T-helper 2 cell treated with Interferon-gamma antibody and Interleukin-4, amounts not matched to agents 5 μg/mL and 100 μg/mL, for 36 hours (primary cell): ENCODE results near the gene SPDYC.
"Not testable (repeated sequence)": the region's sequence is repeated elsewhere in the genome, so short reads cannot be mapped to it uniquely, and the experiment has no call there.

Source experiments
- DNase-seq: peaks from one replicate; pipeline ENCODE4 v3.0.0; 2021; ENCODE audit warnings: low spot score
- H3K27ac Mint-ChIP-seq: one replicate; pipeline ENCODE4 v1.8.0; 2021; ENCODE audit warnings: mild to moderate bottlenecking, mixed read lengths
- H3K27me3 Mint-ChIP-seq: one replicate; pipeline ENCODE4 v1.8.0; 2021; ENCODE audit warnings: low read depth, mixed read lengths
- H3K36me3 Mint-ChIP-seq: one replicate; pipeline ENCODE4 v1.8.0; 2021; ENCODE audit warnings: low read depth, mixed read lengths
- H3K4me1 Mint-ChIP-seq: one replicate; pipeline ENCODE4 v1.8.0; 2021; ENCODE audit warnings: low read depth, mixed read lengths
- H3K4me3 Mint-ChIP-seq: one replicate; pipeline ENCODE4 v1.8.0; 2022; ENCODE audit warnings: mild to moderate bottlenecking, moderate library complexity, mixed read lengths
- H3K9me3 Mint-ChIP-seq: one replicate; pipeline ENCODE4 v1.8.0; 2021; ENCODE audit warnings: mixed read lengths

SPDYC gene

DNA sequence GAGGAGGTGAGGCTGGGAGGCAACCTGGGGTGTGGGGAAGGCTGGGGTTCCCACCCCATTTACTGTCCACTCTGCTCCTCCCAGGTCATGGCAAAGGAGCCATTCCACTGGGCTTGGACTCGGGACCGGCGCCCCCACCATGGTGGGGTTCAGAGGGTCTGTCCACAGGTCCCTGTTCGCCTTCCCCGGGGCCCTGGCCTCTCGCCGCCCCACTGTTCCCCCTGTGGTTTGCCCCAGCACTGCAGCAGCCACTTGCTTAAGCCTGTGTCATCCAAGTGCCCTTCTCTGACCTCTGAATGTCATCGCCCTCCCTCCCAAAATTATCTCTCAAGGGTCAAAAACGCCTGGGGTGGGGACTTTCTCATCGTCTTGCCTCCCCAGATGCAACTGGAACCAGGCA, 2.6 kb downstream of the SPDYC start:
- no peaks in the 10 kb centered on the region for H3K27me3 Mint-ChIP-seq
- no peak overlapping the region for H3K4me3 Mint-ChIP-seq
- no peak overlapping the region for H3K27ac Mint-ChIP-seq
- H3K4me1 Mint-ChIP-seq, result peaks cover 11% of the 10 kb centered on the region
- no peaks in the 10 kb centered on the region for H3K9me3 Mint-ChIP-seq
- H3K36me3 Mint-ChIP-seq, result no peaks in the 10 kb centered on the region
- DNase-seq, result no peak

DNA sequence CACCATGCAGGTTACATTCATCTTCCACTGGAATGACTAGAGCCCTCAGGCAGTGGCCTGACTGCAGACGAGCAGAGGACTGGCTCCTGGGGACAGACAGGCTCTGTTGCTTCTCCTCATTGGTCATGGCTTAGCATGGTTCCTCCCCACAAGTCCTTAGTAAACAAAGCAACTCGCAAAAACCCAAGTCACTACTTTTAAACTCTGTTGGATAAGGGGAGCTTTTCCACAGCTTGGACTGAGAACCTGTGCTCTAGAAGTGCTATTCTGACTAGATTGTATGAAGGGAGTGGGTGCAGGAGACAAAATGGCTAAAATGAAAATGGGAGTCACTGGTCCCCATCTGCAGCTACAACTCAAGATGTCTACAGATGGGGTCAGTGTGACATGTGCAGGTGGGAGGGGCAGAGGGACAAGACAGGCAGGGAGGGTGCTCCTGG, 4.6 kb downstream of the SPDYC start:
- H3K36me3 Mint-ChIP-seq, DNase-seq, H3K27ac Mint-ChIP-seq, H3K9me3 Mint-ChIP-seq, H3K4me3 Mint-ChIP-seq, H3K27me3 Mint-ChIP-seq, H3K4me1 Mint-ChIP-seq: not testable (repeated sequence)

DNA sequence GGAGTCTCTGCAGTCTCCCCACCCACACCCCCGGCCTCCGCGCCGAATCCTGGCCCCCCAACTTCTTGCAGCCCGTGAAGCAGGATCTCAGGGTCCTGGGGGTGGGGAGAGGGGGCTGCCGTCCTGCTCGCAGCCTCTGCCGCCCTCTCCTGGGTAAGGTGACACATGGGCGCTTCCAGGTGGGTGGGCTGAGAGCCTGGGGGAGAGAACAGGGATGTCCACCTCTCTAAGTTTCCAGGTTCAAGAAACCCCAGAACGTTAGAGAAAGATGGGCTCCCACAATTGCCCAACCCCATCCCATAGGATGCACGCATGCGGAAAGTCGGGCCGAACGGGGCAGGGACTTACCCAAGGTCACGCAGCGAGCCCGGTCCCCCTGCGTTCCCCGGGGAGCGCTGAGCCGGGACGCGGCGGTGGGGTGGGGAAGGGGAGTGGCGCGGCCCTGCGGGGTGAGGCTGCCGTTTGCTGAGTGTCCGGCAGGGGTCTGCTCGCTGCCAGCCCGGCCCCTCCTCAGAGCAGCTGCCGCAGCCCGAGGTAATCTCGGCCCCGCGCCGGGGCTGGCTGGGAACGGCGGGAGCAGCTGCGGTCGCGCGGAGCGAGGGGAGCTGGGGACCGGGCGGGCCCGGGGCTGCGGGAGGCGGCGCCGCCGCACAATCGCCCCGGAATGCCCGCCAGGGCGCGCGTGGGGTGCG, 11.0 kb downstream of the SPDYC start:
- no peaks in the 10 kb centered on the region for H3K9me3 Mint-ChIP-seq
- DNase-seq, result peak; percentile 55
- H3K4me3 Mint-ChIP-seq, result peak overlapping the region; percentile 90
- peak overlapping the region; percentile 62 for H3K27ac Mint-ChIP-seq
- H3K27me3 Mint-ChIP-seq, result peaks cover 6% of the 10 kb centered on the region
- H3K36me3 Mint-ChIP-seq, result peaks cover 16% of the 10 kb centered on the region
- peaks cover 9% of the 10 kb centered on the region for H3K4me1 Mint-ChIP-seq

DNA sequence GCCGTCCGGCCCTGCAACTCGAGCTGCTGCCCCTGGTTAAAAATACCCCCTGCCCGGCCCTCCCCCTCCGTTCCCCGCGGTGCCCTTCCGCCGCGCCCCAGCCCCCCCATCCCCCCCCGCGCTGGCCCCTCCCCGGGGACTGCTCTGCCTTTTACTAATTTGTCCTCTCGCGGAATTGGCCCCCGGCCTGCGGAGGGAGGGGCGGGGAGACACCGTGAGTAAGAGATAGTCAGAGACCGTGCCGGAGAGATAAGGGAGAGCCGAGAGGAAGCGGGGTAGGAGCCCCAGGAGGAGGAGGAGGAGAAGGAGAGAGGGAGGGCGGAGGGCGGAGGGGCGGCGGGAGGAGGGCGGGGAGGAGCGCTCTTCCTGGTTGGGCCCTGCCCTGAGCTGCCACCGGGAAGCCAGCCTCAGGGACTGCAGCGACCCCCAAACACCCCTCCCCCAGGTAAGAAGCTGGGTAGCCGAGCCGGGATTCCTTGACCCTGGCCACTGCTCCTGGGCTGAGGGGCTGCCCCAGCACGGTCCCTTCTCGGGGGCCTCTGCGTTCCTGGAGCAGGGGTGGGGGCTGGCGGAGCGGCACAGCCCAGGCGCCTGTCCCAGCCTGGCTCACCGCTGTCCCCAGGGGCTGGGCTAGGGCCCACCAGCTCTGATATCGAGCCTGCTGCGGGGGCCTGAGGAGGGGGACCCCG, 11.7 kb downstream of the SPDYC start, which contains the start of gene CAPN1:
CAPN1 (plus strand) TSS at position 360 of the 689 bp plus-strand sequence. CDS start 774 bp downstream, outside the sequence.
- peak; percentile 88 for DNase-seq
- Mint-ChIP-seq H3K27ac (peak within 1 kb of the TSS; percentile 93), H3K4me3 (peak within 1 kb of the TSS; percentile 94), H3K36me3 (peaks cover 21% of the 10 kb centered on the region), H3K9me3 (no peaks in the 10 kb centered on the region), H3K4me1 (peaks cover 9% of the 10 kb centered on the region), H3K27me3 (peaks cover 6% of the 10 kb centered on the region)

DNA sequence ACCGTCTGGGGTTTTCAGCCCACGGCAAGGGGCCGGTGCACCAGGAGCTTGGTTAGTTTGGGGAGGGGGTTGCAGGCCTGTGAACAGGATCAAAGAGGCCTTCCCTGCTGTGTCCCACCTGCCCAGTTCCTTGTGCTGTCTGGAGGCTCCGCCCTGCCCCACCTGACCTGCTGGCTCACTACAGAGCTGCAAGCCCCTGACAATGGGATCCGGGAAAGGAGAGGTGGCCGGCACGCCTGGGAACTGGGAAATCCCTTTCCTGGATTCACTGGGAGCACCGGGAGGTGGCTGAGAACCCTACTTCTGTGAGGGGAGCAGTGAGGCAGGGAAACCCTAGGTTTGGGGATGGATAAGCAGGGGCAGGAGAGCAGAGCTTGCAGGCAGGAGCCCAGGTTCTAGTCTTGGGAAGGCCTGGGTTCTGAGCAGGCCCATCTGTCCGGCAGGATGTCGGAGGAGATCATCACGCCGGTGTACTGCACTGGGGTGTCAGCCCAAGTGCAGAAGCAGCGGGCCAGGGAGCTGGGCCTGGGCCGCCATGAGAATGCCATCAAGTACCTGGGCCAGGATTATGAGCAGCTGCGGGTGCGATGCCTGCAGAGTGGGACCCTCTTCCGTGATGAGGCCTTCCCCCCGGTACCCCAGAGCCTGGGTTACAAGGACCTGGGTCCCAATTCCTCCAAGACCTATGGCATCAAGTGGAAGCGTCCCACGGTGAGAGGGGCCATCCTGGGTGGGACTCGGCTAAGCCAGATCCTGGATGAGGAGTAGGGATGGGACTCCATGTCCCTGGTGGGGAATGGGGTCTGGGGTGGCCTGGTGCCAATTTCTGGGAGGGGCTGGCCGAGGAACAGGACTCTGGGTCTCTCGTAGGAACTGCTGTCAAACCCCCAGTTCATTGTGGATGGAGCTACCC, 12.5 kb downstream of the SPDYC start:
- Mint-ChIP-seq H3K27me3 (peaks cover 6% of the 10 kb centered on the region), H3K4me3 (peak overlapping the region; percentile 94), H3K4me1 (peaks cover 9% of the 10 kb centered on the region), H3K36me3 (peaks cover 28% of the 10 kb centered on the region), H3K9me3 (no peaks in the 10 kb centered on the region), H3K27ac (peak overlapping the region; percentile 65)
- DNase-seq, result no peak

DNA sequence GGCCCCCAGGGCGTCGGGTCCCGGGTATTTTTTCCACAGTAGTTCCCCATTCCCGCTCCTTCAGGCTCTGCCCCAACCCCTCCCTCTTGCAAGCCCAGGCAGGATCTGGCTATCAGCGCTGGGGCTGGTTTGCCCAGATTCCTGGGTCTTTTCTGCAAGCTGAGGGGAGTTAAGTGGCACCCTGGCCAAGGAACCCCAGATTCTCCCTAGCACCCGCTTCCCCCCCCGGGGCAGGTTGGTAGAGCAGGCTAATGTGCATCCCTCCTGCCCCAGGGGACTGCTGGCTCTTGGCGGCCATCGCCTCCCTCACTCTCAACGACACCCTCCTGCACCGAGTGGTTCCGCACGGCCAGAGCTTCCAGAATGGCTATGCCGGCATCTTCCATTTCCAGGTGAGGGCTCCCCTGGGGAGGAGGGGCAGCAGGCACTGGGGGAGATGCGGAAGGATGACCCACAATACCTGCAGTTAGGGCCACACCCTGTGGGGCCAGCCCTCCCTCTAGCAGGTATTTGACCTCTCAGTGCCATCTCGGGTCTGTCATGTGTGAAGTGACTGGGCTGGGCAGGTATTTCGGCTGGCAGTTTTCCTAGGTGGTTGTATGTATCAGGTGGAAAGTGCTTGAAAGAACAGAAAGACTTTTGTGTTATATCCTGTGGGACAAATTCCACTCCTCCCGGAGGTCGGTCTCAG, 13.3 kb downstream of the SPDYC start:
- DNase-seq, result no peak
- Mint-ChIP-seq H3K4me1 (peaks cover 9% of the 10 kb centered on the region), H3K9me3 (no peaks in the 10 kb centered on the region), H3K36me3 (peaks cover 28% of the 10 kb centered on the region), H3K4me3 (peak overlapping the region; percentile 94), H3K27me3 (peaks cover 6% of the 10 kb centered on the region), H3K27ac (no peak overlapping the region)

DNA sequence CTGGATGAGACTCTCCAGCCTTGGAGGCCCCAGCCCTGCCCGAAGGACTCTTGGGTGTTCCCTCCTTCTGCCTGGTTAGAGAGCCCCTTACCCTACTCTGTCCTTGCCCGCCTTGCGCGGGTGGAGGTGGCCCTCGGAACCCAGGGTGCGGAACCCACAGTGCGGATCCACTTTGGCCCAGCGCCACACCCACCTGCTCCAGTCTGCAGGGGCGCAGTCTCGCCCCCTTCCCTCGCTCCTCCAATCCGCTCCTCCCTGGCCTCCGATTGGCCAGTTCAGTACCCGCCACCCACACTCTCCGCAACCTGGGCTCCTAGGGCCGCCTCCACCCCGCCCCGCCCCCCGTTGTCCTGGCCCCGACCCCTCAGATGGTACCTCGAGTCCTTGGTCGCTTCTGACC, 14.1 kb downstream of the SPDYC start:
- DNase-seq, result no peak
- Mint-ChIP-seq H3K36me3 (peaks cover 31% of the 10 kb centered on the region), H3K27me3 (peaks cover 2% of the 10 kb centered on the region), H3K4me1 (peaks cover 9% of the 10 kb centered on the region), H3K27ac (no peak overlapping the region), H3K4me3 (peak overlapping the region; percentile 94), H3K9me3 (no peaks in the 10 kb centered on the region)

DNA sequence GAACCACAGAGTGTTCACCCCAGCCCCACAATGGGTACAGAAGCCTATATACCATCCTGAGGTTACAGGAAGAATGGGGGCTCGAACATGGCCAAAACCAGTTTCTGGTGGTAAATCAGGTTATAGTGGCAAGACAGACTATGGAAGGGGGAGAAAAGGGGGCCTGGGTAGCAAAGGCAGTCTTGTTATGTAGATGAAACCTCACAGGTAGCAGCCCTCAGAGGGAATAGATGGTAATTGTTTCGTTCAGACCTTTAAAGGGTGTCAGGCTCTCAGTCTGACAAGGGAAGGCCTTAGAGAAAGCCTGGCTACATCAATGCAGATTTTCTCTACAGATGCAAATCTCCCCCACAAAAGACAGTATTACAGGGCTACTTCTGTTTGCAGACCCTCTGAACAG, 15.1 kb downstream of the SPDYC start:
- Mint-ChIP-seq H3K27ac (no peak overlapping the region), H3K9me3 (no peaks in the 10 kb centered on the region), H3K4me3 (no peak overlapping the region), H3K36me3 (peaks cover 41% of the 10 kb centered on the region), H3K27me3 (no peaks in the 10 kb centered on the region), H3K4me1 (peaks cover 9% of the 10 kb centered on the region)
- DNase-seq, result no peak

DNA sequence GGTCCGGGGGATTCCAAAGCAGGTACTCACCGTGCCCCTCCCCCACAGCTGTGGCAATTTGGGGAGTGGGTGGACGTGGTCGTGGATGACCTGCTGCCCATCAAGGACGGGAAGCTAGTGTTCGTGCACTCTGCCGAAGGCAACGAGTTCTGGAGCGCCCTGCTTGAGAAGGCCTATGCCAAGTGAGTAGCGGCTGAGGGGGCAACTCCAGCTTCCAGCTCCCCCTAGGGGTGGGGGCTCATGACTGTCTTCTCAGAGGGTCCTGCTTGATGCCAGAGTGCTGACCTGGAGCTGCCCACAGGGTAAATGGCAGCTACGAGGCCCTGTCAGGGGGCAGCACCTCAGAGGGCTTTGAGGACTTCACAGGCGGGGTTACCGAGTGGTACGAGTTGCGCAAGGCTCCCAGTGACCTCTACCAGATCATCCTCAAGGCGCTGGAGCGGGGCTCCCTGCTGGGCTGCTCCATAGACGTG, 15.9 kb downstream of the SPDYC start:
- Mint-ChIP-seq H3K36me3 (peaks cover 46% of the 10 kb centered on the region), H3K9me3 (no peaks in the 10 kb centered on the region), H3K4me1 (peaks cover 9% of the 10 kb centered on the region), H3K27ac (no peak overlapping the region), H3K4me3 (no peak overlapping the region), H3K27me3 (no peaks in the 10 kb centered on the region)
- DNase-seq, result no peak

DNA sequence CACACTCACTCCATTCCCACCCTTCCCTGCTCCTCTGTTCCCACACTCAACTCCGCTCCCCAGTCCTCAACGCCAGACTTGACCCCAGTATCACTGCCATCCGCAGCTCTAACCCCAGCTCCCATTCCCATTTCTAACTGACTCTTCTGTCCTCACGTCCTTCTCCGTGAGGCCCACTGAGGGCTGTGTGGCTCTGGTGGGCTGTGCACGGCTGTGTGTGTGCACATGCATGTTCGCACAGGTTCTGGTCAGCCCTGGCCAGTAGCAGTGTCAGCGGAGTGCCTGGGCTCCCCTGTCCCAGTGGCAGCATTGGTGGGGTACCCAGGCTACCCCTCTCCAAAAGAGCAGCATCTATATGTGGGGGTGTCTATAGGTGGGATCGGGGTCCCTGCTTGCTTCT, 16.7 kb downstream of the SPDYC start:
- H3K4me1 Mint-ChIP-seq, result peaks cover 9% of the 10 kb centered on the region
- H3K4me3 Mint-ChIP-seq, result no peak overlapping the region
- H3K36me3 Mint-ChIP-seq, result peaks cover 46% of the 10 kb centered on the region
- no peak overlapping the region for H3K27ac Mint-ChIP-seq
- no peaks in the 10 kb centered on the region for H3K27me3 Mint-ChIP-seq
- H3K9me3 Mint-ChIP-seq, result no peaks in the 10 kb centered on the region
- no peak for DNase-seq

DNA sequence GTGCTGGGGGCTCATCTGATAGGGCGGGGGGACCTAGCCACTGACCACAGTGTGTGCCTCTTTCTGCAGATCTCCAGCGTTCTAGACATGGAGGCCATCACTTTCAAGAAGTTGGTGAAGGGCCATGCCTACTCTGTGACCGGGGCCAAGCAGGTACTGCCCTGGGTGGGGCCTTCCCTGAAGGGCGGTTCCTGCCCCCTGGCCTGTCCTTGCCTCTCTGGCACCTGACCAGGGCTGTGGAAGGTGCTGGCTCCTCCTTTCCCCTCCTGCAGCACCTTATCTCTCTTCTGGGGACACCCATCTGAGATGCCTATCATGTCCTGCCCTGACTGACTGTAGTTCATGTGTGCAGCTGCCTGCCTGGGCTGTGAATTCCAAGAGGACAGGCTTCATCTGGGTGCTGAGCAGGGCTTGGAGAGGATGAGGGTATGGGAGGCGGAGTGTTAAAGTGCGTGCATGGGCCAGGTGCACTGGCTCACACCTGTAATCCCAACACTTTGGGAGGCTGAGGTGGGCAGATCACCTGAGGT, 17.2 kb downstream of the SPDYC start:
- DNase-seq, result no peak
- Mint-ChIP-seq H3K4me1 (peaks cover 9% of the 10 kb centered on the region), H3K4me3 (no peak overlapping the region), H3K27ac (no peak overlapping the region), H3K9me3 (no peaks in the 10 kb centered on the region), H3K36me3 (peaks cover 47% of the 10 kb centered on the region), H3K27me3 (no peaks in the 10 kb centered on the region)

DNA sequence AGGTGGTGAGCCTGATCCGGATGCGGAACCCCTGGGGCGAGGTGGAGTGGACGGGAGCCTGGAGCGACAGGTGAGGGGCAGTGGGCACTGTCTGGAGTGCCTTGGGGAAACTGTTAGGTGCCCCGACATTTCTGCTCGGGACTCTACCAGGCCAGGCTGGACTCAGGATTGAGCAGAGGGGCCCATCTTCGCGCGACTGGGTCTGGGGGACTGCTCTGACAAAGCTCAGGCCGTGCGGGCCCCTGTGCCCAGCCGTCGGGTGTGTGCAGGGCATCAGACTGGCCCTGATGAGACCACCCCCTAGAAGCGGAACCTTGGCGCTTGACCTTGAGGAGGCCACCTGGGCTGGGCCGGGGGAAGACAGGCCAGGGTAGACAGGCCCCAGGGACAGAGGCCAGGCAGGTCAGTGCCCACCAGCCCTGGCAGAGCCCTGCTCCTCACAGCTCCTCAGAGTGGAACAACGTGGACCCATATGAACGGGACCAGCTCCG, 18.0 kb downstream of the SPDYC start:
- no peak overlapping the region for H3K27ac Mint-ChIP-seq
- no peaks in the 10 kb centered on the region for H3K9me3 Mint-ChIP-seq
- no peak overlapping the region for H3K4me3 Mint-ChIP-seq
- DNase-seq, result no peak
- no peaks in the 10 kb centered on the region for H3K27me3 Mint-ChIP-seq
- H3K36me3 Mint-ChIP-seq, result peaks cover 44% of the 10 kb centered on the region
- H3K4me1 Mint-ChIP-seq, result peaks cover 6% of the 10 kb centered on the region

DNA sequence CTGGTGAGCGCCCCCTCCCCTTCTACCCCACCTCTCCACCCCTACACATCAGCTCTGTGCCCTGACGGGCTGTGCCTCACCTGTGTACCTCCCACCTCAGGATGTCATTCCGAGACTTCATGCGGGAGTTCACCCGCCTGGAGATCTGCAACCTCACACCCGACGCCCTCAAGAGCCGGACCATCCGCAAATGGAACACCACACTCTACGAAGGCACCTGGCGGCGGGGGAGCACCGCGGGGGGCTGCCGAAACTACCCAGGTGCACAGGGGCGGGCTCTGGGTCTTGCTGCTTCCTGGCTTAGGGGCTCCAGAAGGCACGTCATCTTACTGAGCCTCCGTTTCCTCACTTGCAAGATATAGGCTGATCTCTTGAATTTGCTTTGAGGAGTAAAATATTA, 18.5 kb downstream of the SPDYC start:
- peaks cover 4% of the 10 kb centered on the region for H3K4me1 Mint-ChIP-seq

More for the DNA sequence above, 18.5 kb downstream of the SPDYC start:
- H3K27me3 Mint-ChIP-seq, result no peaks in the 10 kb centered on the region
- H3K36me3 Mint-ChIP-seq, result peaks cover 46% of the 10 kb centered on the region
- H3K27ac Mint-ChIP-seq, result no peak overlapping the region
- H3K4me3 Mint-ChIP-seq, result no peak overlapping the region
- H3K9me3 Mint-ChIP-seq, result no peaks in the 10 kb centered on the region
- DNase-seq, result no peak
